Lower leg skin (tissue), 4 donors: ENCODE results near the gene KCNJ16. TPM values are rescaled to one million over a fixed set of nuclear protein-coding genes. Genes with fewer than 3 reads are reported as not detected.
A peak's percentile ranks its signal among the peaks of the same experiment; 100 is the strongest.

Experiments used
- DNase-seq, 2 donors: peaks; one replicate each; pipeline ENCODE4 v3.0.0-alpha.2; 2019; ENCODE audit warnings: low spot score in 2 of 2
- H3K4me3 ChIP-seq: fragments of 200-600 bp; sonication (generic); 2 replicates; pipeline ENCODE4 v1.5.1; 2017; ENCODE audit warnings: mild to moderate bottlenecking, low read depth; ENCODE audit not compliant: poor library complexity, severe bottlenecking
- POLR2A ChIP-seq, 2 donors: fragments of 450-650 bp; IDR thresholded peaks; one replicate each; pipeline ENCODE4 v1.6.1; 2016 to 2017; ENCODE audit warnings: antibody characterized with exemption in 2 of 2, mild to moderate bottlenecking in 1 of 2, moderate library complexity in 1 of 2
- WGBS, 2 donors: methylation state at CpG; one replicate each; pipeline ENCODE4 v1.1.5; 2018; 5-methylcytosine and 5-hydroxymethylcytosine counted together
- intact Hi-C: fragments of 100-400 bp; cut with DNase I; formaldehyde crosslinking; loops from one replicate; pipeline ENCODE4 v1.15.0; 2023; ENCODE audit warnings: low total_unique reads
- total RNA-seq, 4 donors: library from RNA; depleted of rRNA; stranded (reverse); fragments of >200 nt; gene quantifications; one replicate each; pipeline ENCODE4 v1.1.0, GENCODE V29; 2016
- TF ChIP-seq, protein P1 (sequence below), 3 donors: fragments of 450-650 bp; IDR thresholded peaks; one replicate each; pipeline ENCODE4 v1.5.1; 2016; ENCODE audit warnings: antibody characterized with exemption in 3 of 3, mild to moderate bottlenecking in 3 of 3, moderate library complexity in 2 of 3

KCNJ16 gene
- total RNA-seq, 4 donors from 2014 or later, result 1.1 TPM; not detected in 3

DNA sequence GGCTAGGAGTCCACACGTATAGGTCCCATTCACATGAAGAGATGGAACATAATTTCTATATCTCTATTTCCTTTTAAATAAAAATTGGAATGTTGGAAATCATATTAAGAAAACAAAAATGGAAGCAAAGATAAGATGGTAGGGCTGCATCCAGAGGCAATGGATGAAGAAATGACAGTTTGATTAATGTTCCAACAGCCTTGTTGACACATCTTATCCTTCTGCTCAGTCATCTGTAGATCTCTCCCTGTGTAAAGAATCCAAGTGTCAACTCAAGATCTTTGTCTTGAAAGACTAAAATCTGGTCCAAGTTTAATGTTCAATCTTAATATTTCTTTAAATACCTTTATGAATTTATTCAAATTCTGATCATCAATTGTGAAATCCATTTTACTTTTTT lies 86.5 kb downstream of the KCNJ16 start:
- intact Hi-C loops, result no loop called here
- 82 to 92% methylated on average over 1 of the region's 1 CpG for WGBS, 2 donors
- no peak overlapping the region for H3K4me3 ChIP-seq
- TF ChIP-seq, protein P1, sequence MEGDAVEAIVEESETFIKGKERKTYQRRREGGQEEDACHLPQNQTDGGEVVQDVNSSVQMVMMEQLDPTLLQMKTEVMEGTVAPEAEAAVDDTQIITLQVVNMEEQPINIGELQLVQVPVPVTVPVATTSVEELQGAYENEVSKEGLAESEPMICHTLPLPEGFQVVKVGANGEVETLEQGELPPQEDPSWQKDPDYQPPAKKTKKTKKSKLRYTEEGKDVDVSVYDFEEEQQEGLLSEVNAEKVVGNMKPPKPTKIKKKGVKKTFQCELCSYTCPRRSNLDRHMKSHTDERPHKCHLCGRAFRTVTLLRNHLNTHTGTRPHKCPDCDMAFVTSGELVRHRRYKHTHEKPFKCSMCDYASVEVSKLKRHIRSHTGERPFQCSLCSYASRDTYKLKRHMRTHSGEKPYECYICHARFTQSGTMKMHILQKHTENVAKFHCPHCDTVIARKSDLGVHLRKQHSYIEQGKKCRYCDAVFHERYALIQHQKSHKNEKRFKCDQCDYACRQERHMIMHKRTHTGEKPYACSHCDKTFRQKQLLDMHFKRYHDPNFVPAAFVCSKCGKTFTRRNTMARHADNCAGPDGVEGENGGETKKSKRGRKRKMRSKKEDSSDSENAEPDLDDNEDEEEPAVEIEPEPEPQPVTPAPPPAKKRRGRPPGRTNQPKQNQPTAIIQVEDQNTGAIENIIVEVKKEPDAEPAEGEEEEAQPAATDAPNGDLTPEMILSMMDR (IDR thresholded peaks at IDR 0.05), result no peak
- no peak for TF ChIP-seq POLR2A (IDR thresholded peaks at IDR 0.05)
- DNase-seq, result no peak

DNA sequence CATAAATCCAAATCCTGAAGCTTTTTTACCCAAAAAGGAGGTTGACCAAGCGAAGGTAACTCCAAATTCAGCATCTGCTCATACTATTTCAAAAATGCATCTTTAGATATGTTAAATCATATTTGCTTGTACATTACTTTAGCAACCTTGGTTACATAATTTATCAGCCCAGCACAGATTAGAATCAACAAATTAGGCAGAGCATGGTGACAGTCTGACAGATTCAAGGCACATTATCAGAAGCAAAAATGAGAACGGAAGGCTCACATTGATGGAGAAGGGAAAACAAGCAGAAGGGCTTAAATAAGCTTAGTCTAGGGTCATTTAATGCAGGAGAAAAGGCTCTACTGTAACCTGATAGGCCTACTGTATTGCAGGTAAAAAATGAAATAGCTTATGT lies 90.4 kb downstream of the KCNJ16 start:
- TF ChIP-seq, protein P1 (IDR thresholded peaks at IDR 0.05), result no peak
- no peak for TF ChIP-seq POLR2A (IDR thresholded peaks at IDR 0.05)
- 76 to 81% methylated on average over 2 of the region's 2 CpGs for WGBS, 2 donors
- H3K4me3 ChIP-seq, result no peak overlapping the region
- no peak for DNase-seq
- intact Hi-C loops, result no loop called here

DNA sequence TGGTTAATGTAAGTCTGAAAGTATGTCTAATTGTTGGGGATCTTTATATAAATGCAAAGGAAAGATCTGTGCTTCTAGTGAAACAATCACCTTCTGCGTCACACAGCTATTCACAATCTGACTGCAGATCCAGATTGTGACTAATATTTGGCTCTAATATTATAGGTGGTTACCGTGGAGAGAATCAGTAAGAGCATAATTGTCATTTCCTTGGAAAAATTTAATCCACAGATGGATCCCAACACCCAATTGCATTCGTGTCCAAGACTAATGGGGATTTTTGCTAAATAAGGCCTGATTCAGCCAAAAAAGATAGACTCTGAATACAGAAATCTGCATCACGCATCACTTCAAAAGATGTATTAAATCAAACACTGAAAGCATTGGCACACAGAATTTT lies 91.6 kb downstream of the KCNJ16 start:
- no peak for DNase-seq
- no peak for TF ChIP-seq POLR2A (IDR thresholded peaks at IDR 0.05)
- TF ChIP-seq, protein P1 (IDR thresholded peaks at IDR 0.05), result no peak
- intact Hi-C loops, result no loop called here
- no peak overlapping the region for H3K4me3 ChIP-seq
- 72 to 79% methylated on average over 4 of the region's 4 CpGs for WGBS, 2 donors

DNA sequence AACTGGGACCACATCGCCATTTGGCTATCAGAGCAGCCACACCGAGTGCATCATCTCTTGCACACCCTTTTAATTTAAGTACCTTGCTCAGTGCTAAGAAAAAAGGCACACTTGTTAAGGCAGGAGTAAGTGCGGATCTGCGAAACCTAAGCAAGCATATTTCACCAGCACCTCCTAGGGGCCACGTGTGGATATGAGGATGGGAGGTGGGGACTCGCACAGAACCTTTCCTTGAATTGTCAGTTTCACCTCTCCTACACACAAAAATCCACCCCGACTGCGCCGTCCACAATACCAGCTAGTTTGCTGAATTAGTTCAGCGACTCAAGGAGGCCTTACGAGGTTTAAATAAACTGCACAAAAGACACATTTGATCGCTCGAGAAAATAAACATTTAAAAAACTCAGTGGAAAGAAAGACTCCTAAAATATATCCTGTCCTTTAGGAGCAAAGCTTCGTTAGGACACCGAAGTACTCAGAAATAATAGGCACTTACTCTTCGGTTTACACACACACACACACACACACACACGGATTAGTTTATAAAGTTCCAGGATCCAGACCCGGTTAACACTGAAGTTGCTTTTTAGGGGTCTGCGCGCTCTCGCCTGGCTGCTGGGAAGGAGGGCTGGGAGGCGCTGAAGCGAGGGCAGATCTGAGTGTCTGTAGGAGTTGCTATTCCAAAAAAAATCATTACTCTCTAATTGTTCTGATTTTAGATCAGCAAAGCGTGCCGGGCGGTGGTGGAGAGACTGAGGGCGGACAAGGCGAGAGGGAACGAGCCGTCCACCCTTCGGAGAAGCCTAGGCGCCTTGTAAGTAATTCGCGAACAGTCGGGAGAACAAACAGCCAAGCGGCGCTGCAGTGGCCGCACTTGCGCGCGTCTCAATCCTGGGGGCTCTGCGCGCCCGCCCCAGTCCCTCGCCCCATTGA lies 93.3 kb downstream of the KCNJ16 start:
- 1 to 2% methylated on average over 34 to 45 of the region's 45 CpGs for WGBS, 2 donors
- H3K4me3 ChIP-seq, result peak overlapping the region; percentile 41
- peak; percentile 65 to 91 for DNase-seq
- TF ChIP-seq, protein P1 (IDR thresholded peaks at IDR 0.05), result peak in 1 of 3 donors; percentile 31
- no peak for TF ChIP-seq POLR2A (IDR thresholded peaks at IDR 0.05)
- intact Hi-C loops, result no loop called here

DNA sequence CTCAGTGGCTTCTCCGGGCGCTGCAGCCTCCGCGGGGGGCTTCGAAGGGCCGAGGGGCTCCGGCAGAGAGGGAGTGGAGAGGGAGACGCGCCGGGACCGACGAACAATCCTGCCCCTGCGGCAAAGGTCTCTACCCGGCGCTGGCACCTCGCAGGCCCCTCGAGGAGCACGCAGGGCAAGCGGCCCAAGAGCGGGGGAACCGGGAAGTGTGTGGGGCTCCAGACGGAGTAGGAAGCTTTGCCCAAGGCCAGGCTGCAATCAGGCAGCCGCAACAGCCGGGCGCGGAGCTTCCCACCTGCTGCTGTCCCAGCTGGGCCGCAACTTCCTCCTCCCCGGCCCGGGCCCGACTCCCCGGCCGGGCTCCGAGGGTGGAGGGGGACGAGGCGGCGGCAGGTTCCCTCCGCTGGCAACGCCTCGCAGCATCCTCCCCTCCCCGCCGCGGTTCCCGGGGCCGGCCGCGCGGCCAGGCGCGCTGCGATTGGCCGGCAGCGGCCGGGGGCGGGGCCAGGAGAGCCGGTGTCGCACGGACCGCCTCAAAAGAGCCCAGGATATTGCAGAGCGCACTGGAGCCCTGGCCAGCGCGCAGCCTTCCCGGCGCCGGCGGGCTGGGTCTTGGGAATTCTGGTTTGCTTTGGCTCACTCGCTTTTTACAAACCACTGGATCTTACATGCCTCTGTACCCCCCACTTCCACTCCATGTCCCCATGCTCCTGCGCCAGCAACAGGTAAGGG lies 94.1 kb downstream of the KCNJ16 start, which contains the start of gene KCNJ2:
KCNJ2 (plus strand) TSS at position 556 of the 732 bp plus-strand sequence. CDS start 5,508 bp downstream, outside the sequence.
- intact Hi-C loops, result no loop called here
- H3K4me3 ChIP-seq, result peak within 1 kb of the TSS; percentile 41
- DNase-seq, result peak; percentile 77 to 96
- 0% methylated on average over 40 to 61 of the region's 67 CpGs for WGBS, 2 donors
- peak in 1 of 2 donors; percentile 9 for TF ChIP-seq POLR2A (IDR thresholded peaks at IDR 0.05)
- TF ChIP-seq, protein P1 (IDR thresholded peaks at IDR 0.05), result no peak
